ENCODE measurements around the gene LTBP2. TPM values are rescaled to one million over a fixed set of nuclear protein-coding genes. Genes with fewer than 3 reads are reported as not detected.

Gene LTBP2
- total RNA-seq, 1 donor from 2014 or later = 2.9 TPM

DNA sequence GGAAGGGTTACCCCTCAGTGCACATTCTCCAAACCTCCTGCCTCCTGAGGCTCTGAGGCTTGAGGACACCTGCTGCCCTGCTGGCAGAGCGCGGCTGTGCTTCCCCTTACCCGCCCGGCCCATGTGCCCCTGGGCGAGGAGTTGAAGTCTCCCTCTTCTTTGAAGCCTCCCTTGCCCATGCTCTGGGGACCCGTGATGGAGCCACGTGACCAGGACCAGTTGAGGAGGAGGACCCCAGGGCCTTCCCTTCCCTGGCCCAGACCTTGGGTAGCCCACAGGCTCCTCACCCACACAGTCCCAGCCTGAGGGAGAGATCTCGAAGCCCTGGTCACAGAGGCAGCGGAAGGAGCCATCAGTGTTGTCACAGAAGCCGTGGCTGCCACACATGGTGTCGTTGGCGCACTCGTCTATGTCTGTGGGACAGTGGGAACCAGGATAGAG is 105.6 kb downstream of the LTBP2 start:
- H3K9me3 Mint-ChIP-seq = no peaks in the 10 kb centered on the region
- TF ChIP-seq, protein P1, sequence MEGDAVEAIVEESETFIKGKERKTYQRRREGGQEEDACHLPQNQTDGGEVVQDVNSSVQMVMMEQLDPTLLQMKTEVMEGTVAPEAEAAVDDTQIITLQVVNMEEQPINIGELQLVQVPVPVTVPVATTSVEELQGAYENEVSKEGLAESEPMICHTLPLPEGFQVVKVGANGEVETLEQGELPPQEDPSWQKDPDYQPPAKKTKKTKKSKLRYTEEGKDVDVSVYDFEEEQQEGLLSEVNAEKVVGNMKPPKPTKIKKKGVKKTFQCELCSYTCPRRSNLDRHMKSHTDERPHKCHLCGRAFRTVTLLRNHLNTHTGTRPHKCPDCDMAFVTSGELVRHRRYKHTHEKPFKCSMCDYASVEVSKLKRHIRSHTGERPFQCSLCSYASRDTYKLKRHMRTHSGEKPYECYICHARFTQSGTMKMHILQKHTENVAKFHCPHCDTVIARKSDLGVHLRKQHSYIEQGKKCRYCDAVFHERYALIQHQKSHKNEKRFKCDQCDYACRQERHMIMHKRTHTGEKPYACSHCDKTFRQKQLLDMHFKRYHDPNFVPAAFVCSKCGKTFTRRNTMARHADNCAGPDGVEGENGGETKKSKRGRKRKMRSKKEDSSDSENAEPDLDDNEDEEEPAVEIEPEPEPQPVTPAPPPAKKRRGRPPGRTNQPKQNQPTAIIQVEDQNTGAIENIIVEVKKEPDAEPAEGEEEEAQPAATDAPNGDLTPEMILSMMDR (IDR thresholded peaks at IDR 0.05; ENCODE audit: unreplicated experiment) = no peak
- H3K36me3 Mint-ChIP-seq = no peaks in the 10 kb centered on the region
- H3K27ac Mint-ChIP-seq = no peak overlapping the region
- H3K27me3 Mint-ChIP-seq (ENCODE audit: low read depth) = peaks cover 27% of the 10 kb centered on the region
- H3K4me1 Mint-ChIP-seq = peaks cover 1% of the 10 kb centered on the region
- no peak overlapping the region for H3K4me3 Mint-ChIP-seq
- no peak for DNase-seq (ENCODE audit: low spot score in 2 of 2, unreplicated experiment in 2 of 2)

DNA sequence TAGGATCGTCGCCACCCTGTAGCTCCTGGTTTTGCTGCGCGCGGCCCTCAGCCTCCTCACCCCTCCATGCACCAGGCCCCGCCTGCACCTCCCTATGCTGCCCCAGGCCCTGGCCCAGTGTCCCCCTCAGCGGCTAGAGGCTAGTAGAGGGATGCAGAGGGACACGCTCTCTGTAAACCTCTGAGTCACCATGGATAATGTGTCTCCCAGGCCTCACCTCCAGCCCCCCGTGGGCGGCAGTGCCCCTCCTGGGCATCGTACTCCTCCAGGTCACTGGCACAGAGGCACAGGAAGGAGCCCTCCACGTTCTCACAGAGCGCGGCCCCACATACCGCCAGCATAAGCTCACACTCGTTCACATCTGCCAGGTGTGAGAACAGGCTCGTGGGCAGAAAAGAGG is 106.2 kb downstream of the LTBP2 start:
- Mint-ChIP-seq H3K27me3 (ENCODE audit: low read depth) (peaks cover 23% of the 10 kb centered on the region), H3K4me3 (no peak overlapping the region), H3K9me3 (no peaks in the 10 kb centered on the region), H3K36me3 (no peaks in the 10 kb centered on the region), H3K4me1 (peaks cover 6% of the 10 kb centered on the region), H3K27ac (no peak overlapping the region)
- no peak for DNase-seq (ENCODE audit: low spot score in 2 of 2, unreplicated experiment in 2 of 2)
- TF ChIP-seq, protein P1 (IDR thresholded peaks at IDR 0.05; ENCODE audit: unreplicated experiment) = no peak

DNA sequence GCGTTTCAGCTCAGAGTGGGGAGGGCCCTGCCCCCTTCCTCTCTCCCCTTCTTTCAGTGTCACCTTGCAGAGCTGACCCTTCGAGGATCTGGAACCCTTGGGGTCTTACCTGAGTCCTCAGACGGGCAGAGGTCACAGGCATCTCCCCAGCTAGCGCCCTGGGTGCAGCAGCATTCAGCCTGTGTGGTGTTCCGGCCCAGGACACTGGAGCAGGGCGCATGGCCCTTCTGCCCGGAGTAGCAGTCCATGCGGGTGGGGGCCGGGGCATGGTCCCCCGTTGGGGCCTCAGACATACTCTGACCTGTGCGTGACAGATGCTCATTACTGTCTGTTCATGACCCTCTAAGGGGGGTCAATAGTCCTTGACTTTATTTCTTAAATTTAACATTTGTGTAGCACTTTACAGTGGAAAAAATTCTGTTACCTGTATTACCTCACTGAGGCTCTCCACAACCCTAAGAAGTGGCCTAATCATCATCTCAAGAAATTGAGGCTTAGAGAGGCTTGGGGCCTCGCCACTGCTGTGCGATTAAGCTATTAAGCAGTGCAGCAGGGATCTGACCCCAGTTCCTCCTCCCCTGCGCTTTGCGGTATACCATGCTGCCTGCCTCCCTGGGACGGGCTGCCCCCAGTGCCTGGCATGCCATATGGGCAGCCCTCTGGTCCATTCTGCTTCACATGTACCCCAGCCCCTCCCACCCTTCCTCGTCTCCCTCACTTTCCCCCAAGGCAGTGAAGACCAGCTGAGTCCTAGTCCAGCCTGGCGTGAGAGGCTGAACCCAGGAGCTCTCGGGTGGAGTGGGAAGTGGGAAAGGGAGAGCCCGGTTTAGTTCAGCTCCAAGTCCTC is 106.9 kb downstream of the LTBP2 start:
- no peaks in the 10 kb centered on the region for H3K36me3 Mint-ChIP-seq
- DNase-seq (ENCODE audit: low spot score in 2 of 2, unreplicated experiment in 2 of 2) = no peak
- no peak overlapping the region for H3K27ac Mint-ChIP-seq
- H3K4me1 Mint-ChIP-seq = peaks cover 6% of the 10 kb centered on the region
- TF ChIP-seq, protein P1 (IDR thresholded peaks at IDR 0.05; ENCODE audit: unreplicated experiment) = no peak
- no peaks in the 10 kb centered on the region for H3K9me3 Mint-ChIP-seq
- H3K4me3 Mint-ChIP-seq = no peak overlapping the region
- H3K27me3 Mint-ChIP-seq (ENCODE audit: low read depth) = peaks cover 19% of the 10 kb centered on the region

DNA sequence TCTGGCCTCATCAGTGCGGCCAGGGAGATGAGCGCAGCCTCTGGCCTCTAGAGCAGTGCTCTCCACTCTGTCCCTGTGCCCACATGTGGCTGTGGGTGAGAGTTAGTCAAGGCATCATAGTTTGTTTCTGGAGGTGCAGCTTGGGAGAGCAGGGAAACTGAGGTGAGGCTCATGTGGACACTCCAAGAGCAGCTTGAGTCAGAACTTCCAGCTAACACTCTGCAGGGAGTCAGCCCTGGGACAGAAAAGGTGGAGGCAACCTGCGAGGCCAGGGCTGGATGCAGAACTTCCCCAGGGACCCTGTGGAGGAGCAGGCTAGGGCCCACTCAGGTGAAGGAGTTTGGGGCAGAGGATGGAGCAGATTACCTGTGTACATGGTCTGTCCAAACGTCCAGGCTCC is 107.6 kb downstream of the LTBP2 start:
- Mint-ChIP-seq H3K4me1 (peaks cover 6% of the 10 kb centered on the region), H3K27ac (no peak overlapping the region), H3K36me3 (no peaks in the 10 kb centered on the region), H3K4me3 (no peak overlapping the region), H3K9me3 (no peaks in the 10 kb centered on the region), H3K27me3 (ENCODE audit: low read depth) (peaks cover 15% of the 10 kb centered on the region)
- DNase-seq (ENCODE audit: low spot score in 2 of 2, unreplicated experiment in 2 of 2) = no peak
- TF ChIP-seq, protein P1 (IDR thresholded peaks at IDR 0.05; ENCODE audit: unreplicated experiment) = no peak

DNA sequence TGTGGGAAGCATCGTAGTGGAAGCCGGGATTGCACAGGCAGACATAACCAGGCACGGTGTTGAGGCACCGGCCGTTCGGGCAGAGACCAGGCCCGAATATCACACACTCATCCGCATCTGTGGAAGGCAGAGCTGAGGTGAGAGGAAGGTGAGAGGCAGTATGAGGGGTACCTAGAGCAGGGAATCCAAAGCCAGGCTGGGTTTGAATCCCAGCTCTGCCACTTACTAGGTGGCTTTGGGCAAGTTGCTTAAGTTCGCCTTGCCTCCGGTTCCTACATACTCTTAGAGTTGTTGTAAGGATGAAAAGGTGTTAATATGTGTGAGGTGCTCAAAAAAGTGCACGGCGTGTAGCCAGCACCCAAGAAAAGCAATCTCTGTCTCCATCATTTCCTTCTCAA is 108.1 kb downstream of the LTBP2 start:
- Mint-ChIP-seq H3K27ac (no peak overlapping the region), H3K9me3 (no peaks in the 10 kb centered on the region)

More for the DNA sequence above, 108.1 kb downstream of the LTBP2 start:
- no peak overlapping the region for H3K4me3 Mint-ChIP-seq
- H3K4me1 Mint-ChIP-seq = peaks cover 6% of the 10 kb centered on the region
- H3K36me3 Mint-ChIP-seq = no peaks in the 10 kb centered on the region
- no peak for DNase-seq (ENCODE audit: low spot score in 2 of 2, unreplicated experiment in 2 of 2)
- TF ChIP-seq, protein P1 (IDR thresholded peaks at IDR 0.05; ENCODE audit: unreplicated experiment) = no peak
- H3K27me3 Mint-ChIP-seq (ENCODE audit: low read depth) = peaks cover 13% of the 10 kb centered on the region

Measured in mesothelial cell of epicardium (in vitro differentiated cells).